ENCODE data around the gene ZDHHC1. TPM values are rescaled to one million over a fixed set of nuclear protein-coding genes. Genes with fewer than 3 reads are reported as not detected.

ZDHHC1 gene, protein sequence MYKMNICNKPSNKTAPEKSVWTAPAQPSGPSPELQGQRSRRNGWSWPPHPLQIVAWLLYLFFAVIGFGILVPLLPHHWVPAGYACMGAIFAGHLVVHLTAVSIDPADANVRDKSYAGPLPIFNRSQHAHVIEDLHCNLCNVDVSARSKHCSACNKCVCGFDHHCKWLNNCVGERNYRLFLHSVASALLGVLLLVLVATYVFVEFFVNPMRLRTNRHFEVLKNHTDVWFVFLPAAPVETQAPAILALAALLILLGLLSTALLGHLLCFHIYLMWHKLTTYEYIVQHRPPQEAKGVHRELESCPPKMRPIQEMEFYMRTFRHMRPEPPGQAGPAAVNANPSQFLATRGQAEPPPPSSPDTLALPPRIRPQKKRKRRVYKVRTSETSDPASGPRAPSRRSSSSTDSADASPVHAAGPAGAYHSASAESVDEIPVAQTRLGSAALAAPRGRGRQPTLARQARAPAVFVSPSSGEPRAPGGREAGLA
- under 1 TPM in 1 of 2 experiments, not detected in 1; 0.52 TPM for total RNA-seq
- under 1 TPM; 0.18 to 0.28 (median 0.27) TPM for polyA plus RNA-seq
- 0 to 1.8 (median 0.85) reads per million in 6 experiments for total RNA-seq

DNA sequence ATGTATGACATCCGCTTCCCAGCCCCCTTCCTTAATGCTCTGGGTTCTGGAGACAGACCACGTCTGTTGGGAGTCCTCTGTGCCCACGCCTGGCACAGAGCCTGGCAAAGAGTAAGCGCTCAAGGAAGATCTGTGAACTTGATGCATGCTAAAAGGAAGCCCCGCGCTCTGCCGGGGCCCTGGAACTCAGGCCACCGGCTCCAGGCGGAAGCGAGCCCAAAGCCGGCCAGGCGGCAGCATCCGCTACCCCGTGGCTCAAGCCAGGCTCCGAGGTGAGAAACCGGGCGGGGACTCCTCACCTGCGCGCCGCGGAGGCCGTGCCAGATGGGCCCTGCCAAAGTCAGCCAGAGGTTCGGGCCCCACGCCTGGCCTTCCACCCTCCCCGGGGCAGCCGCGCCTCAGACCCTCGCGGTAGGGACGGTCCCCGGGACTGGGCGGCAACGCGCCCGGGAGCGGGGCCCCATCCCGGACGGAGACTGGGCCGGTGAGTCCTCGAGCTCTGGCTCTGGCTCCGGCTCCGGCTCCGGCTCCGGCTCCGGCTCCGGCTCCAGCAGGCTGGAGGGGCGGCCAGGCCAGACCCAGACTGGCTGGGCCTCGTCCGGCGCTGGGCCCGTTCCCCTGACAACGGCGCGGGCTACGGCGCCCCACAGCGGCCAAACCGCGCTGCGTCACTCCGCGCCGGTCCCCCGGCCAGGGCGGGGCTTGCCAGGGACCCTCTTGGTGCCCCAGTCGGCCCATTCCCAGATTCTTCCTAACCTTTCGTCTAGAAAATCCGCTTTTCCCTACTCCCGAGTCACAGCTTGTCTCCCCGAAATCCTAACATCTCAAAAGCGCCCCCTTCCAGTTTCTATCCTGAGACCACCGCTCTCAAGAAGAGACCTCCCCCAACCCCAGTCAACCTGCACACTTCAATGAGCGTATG is at the start of gene ZDHHC1:
TSS of gene ZDHHC1 (minus strand) at position 606 of the 922 bp plus-strand sequence. CDS start 8,702 bp downstream, outside the sequence.
- POLR2A ChIA-PET: no interaction called here
- DNase-seq (peak in 8 of 10 donors; percentile 15 to 56 (median 48)), ATAC-seq (peak; percentile 90 to 91)
- peak within 1 kb of the TSS in 7 of 10 donors; percentile 21 to 76 (median 55) for H3K27ac Mint-ChIP-seq
- no peaks in the 10 kb centered on the region for H3K36me3 Mint-ChIP-seq
- peak within 1 kb of the TSS; percentile 77 to 92 (median 82) for H3K4me3 Mint-ChIP-seq
- peaks cover 7 to 13% (median 8%) of the 10 kb centered on the region in 4 donors for H3K4me1 Mint-ChIP-seq
- H3K27me3 Mint-ChIP-seq: peaks cover 14 to 34% (median 17%) of the 10 kb centered on the region in 5 donors
- H3K9me3 Mint-ChIP-seq: no peaks in the 10 kb centered on the region

- POLR2A ChIA-PET: no interaction called here
- no peak for DNase-seq
- no peak for ATAC-seq
These were observed 48.3 kb upstream of the ZDHHC1 start for GRCh38 chr16:67464565-67464964.

GRCh38 chr16:67463691-67464090 is 47.4 kb upstream of the ZDHHC1 start:
- H3K4me1 Mint-ChIP-seq: peaks cover 29 to 61% (median 51%) of the 10 kb centered on the region in 4 donors
- no peak for DNase-seq
- H3K36me3 Mint-ChIP-seq: peaks cover 0 to 12% (median 0%) of the 10 kb centered on the region in 3 donors
- no peak overlapping the region for H3K27ac Mint-ChIP-seq
- H3K4me3 Mint-ChIP-seq: no peak overlapping the region
- no peak for ATAC-seq
- no peaks in the 10 kb centered on the region for H3K9me3 Mint-ChIP-seq
- POLR2A ChIA-PET: no interaction called here
- no peaks in the 10 kb centered on the region for H3K27me3 Mint-ChIP-seq

More at GRCh38 chr16:67464565-67464964, 48.3 kb upstream of the ZDHHC1 start:
- no peak overlapping the region for H3K27ac Mint-ChIP-seq
- H3K27me3 Mint-ChIP-seq: no peaks in the 10 kb centered on the region
- no peak overlapping the region for H3K4me3 Mint-ChIP-seq
- peaks cover 0 to 12% (median 0%) of the 10 kb centered on the region in 3 donors for H3K36me3 Mint-ChIP-seq
- no peaks in the 10 kb centered on the region for H3K9me3 Mint-ChIP-seq
- H3K4me1 Mint-ChIP-seq: peaks cover 26 to 60% (median 48%) of the 10 kb centered on the region in 4 donors

DNA sequence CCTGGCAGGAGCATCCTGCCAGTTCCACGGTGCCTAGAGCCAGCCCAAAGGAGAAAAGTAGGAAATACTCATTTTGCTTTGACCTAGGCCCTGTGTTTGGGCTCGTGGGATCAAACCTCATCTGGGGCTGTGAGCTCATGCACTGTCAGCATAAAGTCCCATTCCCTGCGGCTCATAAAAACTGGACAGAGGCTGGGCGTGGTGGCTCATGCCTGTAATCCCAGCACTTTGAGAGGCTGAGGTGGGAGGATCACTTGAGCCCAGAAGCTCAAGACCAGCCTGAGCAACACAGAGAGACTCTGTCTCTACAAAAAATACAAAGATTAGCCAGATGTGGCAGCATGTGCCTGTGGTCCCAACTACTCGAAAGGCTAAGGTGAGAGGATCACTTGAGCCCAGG is 46.8 kb upstream of the ZDHHC1 start:
- Mint-ChIP-seq H3K27ac (peak overlapping the region in 1 of 10 donors; percentile 88), H3K27me3 (no peaks in the 10 kb centered on the region), H3K4me3 (no peak overlapping the region), H3K4me1 (peaks cover 25 to 61% (median 48%) of the 10 kb centered on the region in 4 donors), H3K9me3 (no peaks in the 10 kb centered on the region), H3K36me3 (peaks cover 0 to 7% (median 0%) of the 10 kb centered on the region in 3 donors)
- ATAC-seq (no peak), DNase-seq (no peak)
- POLR2A ChIA-PET: no interaction called here

GRCh38 chr16:67462279-67462655 is 46.0 kb upstream of the ZDHHC1 start:
- POLR2A ChIA-PET: interaction anchor here (0.6 kb wide), 1 partner anchor 125 kb away, joined by 3 read pairs; no protein-coding TSS in a partner anchor
- ATAC-seq (no peak), DNase-seq (no peak)
- Mint-ChIP-seq H3K9me3 (no peaks in the 10 kb centered on the region), H3K27ac (peak overlapping the region in 1 of 10 donors; percentile 56), H3K36me3 (peaks cover 0 to 7% (median 0%) of the 10 kb centered on the region in 3 donors), H3K4me1 (peaks cover 24 to 56% (median 46%) of the 10 kb centered on the region in 4 donors), H3K4me3 (no peak overlapping the region), H3K27me3 (no peaks in the 10 kb centered on the region)

DNA sequence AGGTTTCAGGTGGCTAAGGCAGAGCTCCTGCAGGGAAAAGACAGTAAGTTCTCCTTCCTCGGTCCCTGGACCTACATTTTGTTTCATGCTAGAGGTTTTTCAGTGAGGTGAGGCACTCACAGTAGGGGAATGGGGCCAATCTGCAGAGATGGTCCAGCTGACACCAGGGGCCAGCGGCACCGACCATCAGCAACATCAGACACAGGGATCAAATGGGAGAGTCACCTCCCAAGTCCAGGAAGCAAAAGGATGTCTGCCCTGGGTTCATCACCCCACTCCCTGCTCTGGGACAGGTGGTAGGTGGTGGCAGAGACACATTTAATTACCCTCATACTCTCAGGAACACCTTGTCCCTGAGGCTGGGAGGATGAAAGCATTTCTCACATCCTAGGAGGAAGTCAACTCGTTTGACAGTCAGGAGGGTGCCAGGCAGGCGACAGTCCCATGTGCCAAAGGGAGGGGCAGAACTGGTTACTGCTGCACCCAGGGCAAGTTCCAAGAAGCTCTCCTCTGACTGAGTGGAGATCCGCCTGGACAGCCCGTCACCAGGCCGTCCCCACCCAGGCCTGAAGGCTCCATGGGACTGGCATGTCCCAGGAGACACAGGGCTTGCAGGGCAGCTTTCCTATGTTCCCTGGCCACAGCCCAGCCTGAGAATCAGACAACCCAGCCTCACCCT is 45.5 kb upstream of the ZDHHC1 start:
- no peak overlapping the region for H3K4me3 Mint-ChIP-seq
- H3K27ac Mint-ChIP-seq: peak overlapping the region in 1 of 10 donors; percentile 50
- POLR2A ChIA-PET: interaction anchor here (0.6 kb wide), 1 partner anchor 125 kb away, joined by 3 read pairs; no protein-coding TSS in a partner anchor
- peaks cover 29 to 56% (median 45%) of the 10 kb centered on the region in 4 donors for H3K4me1 Mint-ChIP-seq
- peaks cover 0 to 7% (median 0%) of the 10 kb centered on the region in 3 donors for H3K36me3 Mint-ChIP-seq
- ATAC-seq (no peak), DNase-seq (no peak)
- no peaks in the 10 kb centered on the region for H3K27me3 Mint-ChIP-seq
- H3K9me3 Mint-ChIP-seq: no peaks in the 10 kb centered on the region

DNA sequence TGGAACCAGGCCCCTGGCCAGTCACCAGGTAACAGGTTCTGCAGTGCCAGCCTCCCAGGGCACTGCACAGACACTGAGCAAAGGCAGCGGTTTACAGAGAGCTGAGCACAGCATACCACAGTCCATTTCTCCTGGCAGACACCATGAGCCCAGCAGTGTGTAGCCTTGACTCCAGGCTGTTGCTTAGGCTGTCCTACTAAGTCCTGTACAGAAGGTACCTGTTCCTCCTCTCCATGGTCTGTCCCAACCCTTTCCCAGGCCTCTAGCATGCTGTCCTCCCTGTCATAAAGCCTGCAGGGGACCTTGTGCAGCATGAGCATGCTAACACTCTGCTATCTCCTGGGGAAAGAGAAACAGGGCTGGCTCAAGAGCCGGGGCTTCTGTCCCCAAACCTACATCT is 44.7 kb upstream of the ZDHHC1 start:
- no peak overlapping the region for H3K4me3 Mint-ChIP-seq
- POLR2A ChIA-PET: interaction anchor here (1.7 kb wide), 1 partner anchor 19 kb away, joined by 5 read pairs; the partner anchor contains the start of gene ATP6V0D1
- ATAC-seq (no peak), DNase-seq (no peak)
- peaks cover 28 to 59% (median 45%) of the 10 kb centered on the region in 4 donors for H3K4me1 Mint-ChIP-seq
- H3K27ac Mint-ChIP-seq: peak overlapping the region in 2 of 10 donors; percentile 50 to 56
- no peaks in the 10 kb centered on the region for H3K27me3 Mint-ChIP-seq
- no peaks in the 10 kb centered on the region for H3K9me3 Mint-ChIP-seq
- peaks cover 0 to 7% (median 0%) of the 10 kb centered on the region in 3 donors for H3K36me3 Mint-ChIP-seq

DNA sequence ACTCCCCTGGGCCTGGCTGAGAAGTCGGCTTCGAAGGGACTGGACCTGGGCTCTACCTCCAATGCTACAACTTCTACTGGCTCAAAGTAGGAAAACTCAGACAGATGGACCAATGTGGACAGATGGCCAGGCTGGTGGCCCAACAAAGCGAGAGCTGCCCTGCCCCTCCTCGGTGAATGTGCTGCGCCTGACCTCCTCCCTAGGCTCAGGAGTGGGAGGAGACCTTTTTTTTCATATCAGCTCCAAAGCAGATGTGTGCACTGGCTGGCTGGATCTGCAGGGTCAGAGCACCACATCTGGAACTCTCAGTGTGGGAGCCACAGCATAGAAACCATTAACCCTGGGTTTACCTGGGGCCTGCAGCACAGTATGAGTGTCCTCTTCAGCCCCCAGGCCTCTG is 43.9 kb upstream of the ZDHHC1 start:
- no peaks in the 10 kb centered on the region for H3K27me3 Mint-ChIP-seq
- no peak overlapping the region for H3K4me3 Mint-ChIP-seq
- no peak for DNase-seq
- H3K9me3 Mint-ChIP-seq: no peaks in the 10 kb centered on the region
- peaks cover 0 to 7% (median 0%) of the 10 kb centered on the region in 3 donors for H3K36me3 Mint-ChIP-seq
- no peak for ATAC-seq
- H3K4me1 Mint-ChIP-seq: peaks cover 24 to 57% (median 44%) of the 10 kb centered on the region in 4 donors
- POLR2A ChIA-PET: interaction anchor here (1.7 kb wide), 1 partner anchor 20 kb away, joined by 5 read pairs; the partner anchor contains the start of gene ATP6V0D1
- H3K27ac Mint-ChIP-seq: no peak overlapping the region

GRCh38 chr16:67459861-67460150 is 43.5 kb upstream of the ZDHHC1 start:
- H3K36me3 Mint-ChIP-seq: peaks cover 0 to 8% (median 0%) of the 10 kb centered on the region in 3 donors
- no peak overlapping the region for H3K27ac Mint-ChIP-seq
- no peak for ATAC-seq
- no peaks in the 10 kb centered on the region for H3K9me3 Mint-ChIP-seq
- no peak for DNase-seq
- POLR2A ChIA-PET: interaction anchor here (1.7 kb wide), 1 partner anchor 20 kb away, joined by 5 read pairs; the partner anchor contains the start of gene ATP6V0D1
- peaks cover 23 to 58% (median 45%) of the 10 kb centered on the region in 4 donors for H3K4me1 Mint-ChIP-seq
- no peak overlapping the region for H3K4me3 Mint-ChIP-seq
- H3K27me3 Mint-ChIP-seq: no peaks in the 10 kb centered on the region

DNA sequence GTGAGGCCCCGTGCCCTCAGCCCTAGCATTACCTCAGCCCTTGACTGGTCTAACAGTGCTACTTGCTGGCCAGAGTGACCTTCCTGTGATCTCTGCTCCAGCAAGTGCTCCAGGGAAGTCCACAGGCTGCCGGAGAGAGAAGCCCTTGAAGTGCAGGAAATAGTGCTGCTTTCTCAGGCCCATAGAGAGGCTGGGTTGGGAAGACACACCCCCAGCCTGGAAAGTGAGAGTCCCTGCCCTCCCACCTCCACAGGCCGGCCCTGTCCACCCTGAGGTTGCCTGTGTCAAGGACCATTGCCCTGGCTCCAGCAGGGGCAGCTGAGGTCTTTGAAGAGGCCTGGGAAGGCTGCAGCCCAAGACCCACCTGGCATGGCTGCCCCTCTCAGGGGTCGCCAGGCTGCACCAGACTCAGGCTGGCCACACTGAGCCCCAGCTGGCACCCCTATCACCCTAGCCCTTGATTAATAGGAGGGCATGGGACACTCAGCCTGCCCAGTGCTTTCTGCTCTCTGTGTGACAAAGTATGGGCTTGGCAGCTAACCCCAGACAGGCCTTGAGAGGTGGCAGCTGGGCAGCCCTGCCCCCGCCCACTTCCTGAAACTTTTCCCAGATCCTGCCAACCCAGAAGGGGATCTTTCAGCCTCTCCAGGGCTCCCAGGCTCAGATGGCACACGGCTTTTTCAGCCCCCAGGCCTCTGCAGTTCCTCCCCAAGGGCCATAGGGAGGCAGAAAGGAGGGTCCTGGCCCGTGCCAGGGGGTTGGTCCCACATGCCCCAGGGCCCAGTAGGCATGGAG is 43.0 kb upstream of the ZDHHC1 start:
- peak overlapping the region in 6 of 10 donors; percentile 6 to 80 (median 42) for H3K27ac Mint-ChIP-seq
- no peaks in the 10 kb centered on the region for H3K9me3 Mint-ChIP-seq
- DNase-seq (no peak), ATAC-seq (no peak)
- H3K27me3 Mint-ChIP-seq: no peaks in the 10 kb centered on the region
- peaks cover 24 to 54% (median 43%) of the 10 kb centered on the region in 4 donors for H3K4me1 Mint-ChIP-seq
- POLR2A ChIA-PET: interaction anchor here (1.7 kb wide), 1 partner anchor 21 kb away, joined by 5 read pairs; the partner anchor contains the start of gene ATP6V0D1
- H3K36me3 Mint-ChIP-seq: peaks cover 0 to 10% (median 0%) of the 10 kb centered on the region in 3 donors
- no peak overlapping the region for H3K4me3 Mint-ChIP-seq

- H3K36me3 Mint-ChIP-seq: peaks cover 0 to 15% (median 1%) of the 10 kb centered on the region in 3 donors
- H3K9me3 Mint-ChIP-seq: no peaks in the 10 kb centered on the region
- POLR2A ChIA-PET: no interaction called here
- H3K27me3 Mint-ChIP-seq: no peaks in the 10 kb centered on the region
- ATAC-seq: no peak
- no peak for DNase-seq
- H3K27ac Mint-ChIP-seq: peak overlapping the region in 1 of 10 donors; percentile 80
- peaks cover 26 to 50% (median 36%) of the 10 kb centered on the region in 4 donors for H3K4me1 Mint-ChIP-seq
- no peak overlapping the region for H3K4me3 Mint-ChIP-seq
These were observed 41.9 kb upstream of the ZDHHC1 start for GRCh38 chr16:67458121-67458641.

Data from naive thymus-derived CD8-positive, alpha-beta T cell (primary cell).